Measurements from ENCODE around the gene RAB40C. TPM values are rescaled to one million over a fixed set of nuclear protein-coding genes. Genes with fewer than 3 reads are reported as not detected.

Gene RAB40C
- total and polyA plus RNA-seq, 12 donors, result 9.1 to 32.0 (median 12.3) TPM

DNA sequence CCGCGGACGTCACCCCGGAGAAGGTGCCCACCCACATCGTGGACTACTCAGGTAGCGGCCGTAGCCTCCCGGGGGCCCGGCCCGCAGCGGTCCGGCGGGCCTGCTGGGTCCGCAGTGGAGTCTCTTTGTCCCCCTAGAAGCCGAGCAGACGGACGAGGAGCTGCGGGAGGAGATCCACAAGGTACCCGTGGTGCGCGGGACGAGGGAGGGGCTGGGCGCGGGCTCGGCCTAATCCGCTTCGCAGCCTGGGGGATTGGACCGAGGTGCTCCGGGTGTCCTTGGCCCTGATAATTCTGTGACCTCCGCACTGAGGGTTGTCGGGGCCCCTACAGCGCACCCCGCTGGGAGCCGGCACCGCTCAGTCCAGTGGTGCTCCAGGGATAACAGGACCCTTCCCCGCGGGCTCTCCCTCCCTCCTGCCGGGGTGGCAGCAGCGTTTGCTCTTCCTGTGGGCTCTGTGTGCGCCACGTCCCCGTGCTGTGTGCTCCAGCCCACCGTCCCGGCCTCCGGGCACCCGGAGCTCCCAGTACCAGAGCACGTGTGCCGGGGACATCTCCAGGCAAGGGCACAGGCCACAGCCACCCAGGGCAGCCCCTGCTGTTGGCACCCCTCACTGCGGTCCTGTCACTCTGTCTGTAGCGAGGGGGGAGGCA is 78.8 kb downstream of the RAB40C start:
- intact Hi-C loops (cut with DNase I), result loop anchor here in 2 of 10 donors (10.0 kb wide), 1 partner anchor 84 kb away; no protein-coding TSS in a partner anchor
- Histone ChIP-seq H3K27ac (peak overlapping the region; percentile 81 to 98 (median 91)), H3K9me3 (no peaks in the 10 kb centered on the region), H3K36me3 (peaks cover 0 to 47% (median 35%) of the 10 kb centered on the region in 9 donors), H3K4me1 (peaks cover 6 to 23% (median 17%) of the 10 kb centered on the region in 9 donors), H3K4me3 (peak overlapping the region; percentile 84 to 100 (median 96)), H3K27me3 (no peaks in the 10 kb centered on the region)
- no peak for TF ChIP-seq CTCF (IDR thresholded peaks at IDR 0.05)
- ATAC-seq, result peak in 4 of 8 donors; percentile 1 to 16 (median 4)
- no peak for DNase-seq
- 6% methylated on average over 46 to 50 of the region's 50 CpGs for WGBS, 2 donors

GRCh38 chr16:669666-670065 is 79.8 kb downstream of the RAB40C start:
- H3K27ac ChIP-seq, result no peak overlapping the region
- no peak for DNase-seq
- TF ChIP-seq CTCF (IDR thresholded peaks at IDR 0.05), result no peak
- H3K27me3 ChIP-seq, result no peaks in the 10 kb centered on the region
- WGBS, 2 donors, result 92 to 97% methylated on average over 13 of the region's 13 CpGs
- peak overlapping the region in 1 of 10 donors; percentile 98 for H3K4me3 ChIP-seq
- ATAC-seq, result no peak
- H3K9me3 ChIP-seq, result no peaks in the 10 kb centered on the region
- intact Hi-C loops (cut with DNase I), result loop anchor here in 2 of 10 donors (10.0 kb wide), 1 partner anchor 85 kb away; no protein-coding TSS in a partner anchor
- peaks cover 0 to 51% (median 35%) of the 10 kb centered on the region in 9 donors for H3K36me3 ChIP-seq
- H3K4me1 ChIP-seq, result peaks cover 6 to 30% (median 21%) of the 10 kb centered on the region in 9 donors

- Histone ChIP-seq H3K27ac (no peak overlapping the region), H3K9me3 (no peaks in the 10 kb centered on the region), H3K4me3 (no peak overlapping the region), H3K36me3 (peaks cover 0 to 51% (median 35%) of the 10 kb centered on the region in 9 donors), H3K27me3 (peaks cover 0 to 7% (median 0%) of the 10 kb centered on the region in 7 donors), H3K4me1 (peaks cover 8 to 39% (median 29%) of the 10 kb centered on the region in 9 donors)
- intact Hi-C loops (cut with DNase I), result no loop called here
- TF ChIP-seq CTCF (IDR thresholded peaks at IDR 0.05), result no peak
- DNase-seq (no peak), ATAC-seq (no peak)
- WGBS, 2 donors, result 89 to 93% methylated on average over 52 of the region's 52 CpGs
These were observed 80.9 kb downstream of the RAB40C start for GRCh38 chr16:670485-671352.

- TF ChIP-seq CTCF (IDR thresholded peaks at IDR 0.05), result no peak
- peaks cover 8 to 43% (median 32%) of the 10 kb centered on the region in 9 donors for H3K4me1 ChIP-seq
- H3K27ac ChIP-seq, result no peak overlapping the region
- no peaks in the 10 kb centered on the region for H3K9me3 ChIP-seq
- WGBS, 2 donors, result 86% methylated on average over 38 to 40 of the region's 40 CpGs
- ATAC-seq, result no peak
- peaks cover 0 to 51% (median 35%) of the 10 kb centered on the region in 9 donors for H3K36me3 ChIP-seq
- intact Hi-C loops (cut with DNase I), result no loop called here
- H3K27me3 ChIP-seq, result peaks cover 0 to 15% (median 0%) of the 10 kb centered on the region in 7 donors
- H3K4me3 ChIP-seq, result no peak overlapping the region
- DNase-seq, result no peak
These were observed 81.7 kb downstream of the RAB40C start for GRCh38 chr16:671353-672131.
